B cell (primary cell): ENCODE data around the gene KIAA1614. TPM values are rescaled to one million over a fixed set of nuclear protein-coding genes. Genes with fewer than 3 reads are reported as not detected.

Experiments
- ATAC-seq: fragments of 200-7000 bp; cut with Tn5 transposase; one replicate; pipeline ENCODE4 v1.10.0; 2021; ENCODE audit warnings: low read depth, mild to moderate bottlenecking, moderate number of reproducible peaks, moderate library complexity
- CTCF ChIA-PET: fragments of 350-600 bp; sonication (Branson Sonifier 250); formaldehyde crosslinking; loops from one replicate; lab custom pipeline; 2021; ENCODE audit warnings: antibody characterized with exemption, inconsistent platforms; lab: Charles Lee
- POLR2A ChIA-PET: fragments of 350-600 bp; sonication (Branson Sonifier 250); formaldehyde crosslinking; loops from one replicate; lab custom pipeline; 2021; ENCODE audit warnings: antibody characterized with exemption; lab: Charles Lee
- DNase-seq: peaks from one replicate; pipeline ENCODE4 v3.0.0; 2013
- H2AFZ ChIP-seq: 2 replicates; pipeline ENCODE4 v1.6.1; 2012; ENCODE audit warnings: mild to moderate bottlenecking, low read depth, low read length; ENCODE audit not compliant: insufficient read depth, poor library complexity, severe bottlenecking
- H3K27ac ChIP-seq, 2 donors: 1 replicate in 1 of 2; 2 replicates in 1 of 2; pipeline ENCODE4 v1.5.1; 2012 to 2013; ENCODE audit warnings: low read length in 2 of 2, mild to moderate bottlenecking in 2 of 2, moderate library complexity in 1 of 2
- H3K27me3 ChIP-seq, 4 experiments: fragments of 200-600 bp in 1 of 4; sonication (generic) in 1 of 4; replicated peaks in 1 of 4; 1 replicate in 2 of 4; 2 replicates in 2 of 4; pipeline versions ENCODE4 v1.6.1 to v1.7.0; 2013 to 2016; ENCODE audit warnings: low read length in 3 of 4, mild to moderate bottlenecking in 2 of 4, mixed read lengths in 1 of 4, moderate library complexity in 1 of 4; ENCODE audit not compliant: insufficient read depth in 4 of 4, control insufficient read depth in 3 of 4; ENCODE audit errors: control extremely low read depth in 1 of 4
- H3K36me3 ChIP-seq, 2 experiments: replicated peaks in 1 of 2; 1 replicate in 1 of 2; 2 replicates in 1 of 2; pipeline versions ENCODE4 v1.6.1 to v1.7.1; 2013; ENCODE audit warnings: low read length in 1 of 2; ENCODE audit not compliant: insufficient read depth in 2 of 2, control insufficient read depth in 1 of 2; ENCODE audit errors: control extremely low read depth in 1 of 2, extremely low read depth in 1 of 2
- H3K4me1 ChIP-seq, 2 donors: fragments of 200-600 bp in 1 of 2; sonication (generic) in 1 of 2; 1 replicate in 1 of 2; 2 replicates in 1 of 2; pipeline versions ENCODE4 v1.5.1 to v1.6.1; 2013 to 2017; ENCODE audit warnings: low read length in 2 of 2; ENCODE audit not compliant: control insufficient read depth in 2 of 2, insufficient read depth in 2 of 2
- H3K4me2 ChIP-seq: replicated peaks from 2 replicates; pipeline ENCODE3; 2012; ENCODE audit warnings: mild to moderate bottlenecking, low read depth, low read length; ENCODE audit not compliant: poor library complexity, severe bottlenecking
- H3K4me3 ChIP-seq, 5 experiments: fragments of 200-600 bp in 1 of 5; sonication (generic) in 1 of 5; 1 replicate in 3 of 5; 2 replicates in 2 of 5; pipeline versions ENCODE4 v1.5.1 to v1.7.0; 2011 to 2016; ENCODE audit warnings: low read length in 4 of 5, mild to moderate bottlenecking in 4 of 5, low read depth in 2 of 5, control low read depth in 1 of 5, moderate library complexity in 1 of 5; ENCODE audit not compliant: insufficient read depth in 1 of 5; ENCODE audit errors: control extremely low read depth in 1 of 5, extremely low read depth in 1 of 5
- H3K79me2 ChIP-seq: fragments of 200-600 bp; sonication (generic); one replicate; pipeline ENCODE4 v1.6.0; 2016; ENCODE audit warnings: low read length; ENCODE audit not compliant: control insufficient read depth, insufficient read depth
- H3K9ac ChIP-seq: fragments of 200-600 bp; sonication (generic); 2 replicates; pipeline ENCODE4 v1.6.1; 2017; ENCODE audit warnings: mild to moderate bottlenecking, low read length, moderate library complexity
- H3K9me3 ChIP-seq, 3 donors: one replicate each; pipeline versions ENCODE4 v1.6.1 to v1.7.1; 2013; ENCODE audit warnings: low read length in 2 of 3; ENCODE audit not compliant: control insufficient read depth in 2 of 3, insufficient read depth in 1 of 3; ENCODE audit errors: control extremely low read depth in 1 of 3
- H4K20me1 ChIP-seq: 2 replicates; pipeline ENCODE4 v1.6.0; 2012; ENCODE audit warnings: mild to moderate bottlenecking, low read length; ENCODE audit not compliant: insufficient read depth, control insufficient read depth, poor library complexity, severe bottlenecking
- H3K27ac Mint-ChIP-seq: one replicate; pipeline ENCODE4 v1.8.0; 2021; ENCODE audit warnings: mixed read lengths
- H3K27me3 Mint-ChIP-seq: one replicate; pipeline ENCODE4 v1.8.0; 2021; ENCODE audit warnings: mixed read lengths
- H3K4me1 Mint-ChIP-seq: one replicate; pipeline ENCODE4 v1.8.0; 2021; ENCODE audit warnings: mixed read lengths
- H3K4me3 Mint-ChIP-seq: one replicate; pipeline ENCODE4 v1.8.0; 2021; ENCODE audit warnings: mixed read lengths
- H3K9me3 Mint-ChIP-seq: one replicate; pipeline ENCODE4 v1.8.0; 2022; ENCODE audit warnings: mixed read lengths; ENCODE audit not compliant: insufficient read depth
- CTCF ChIP-seq: fragments of 200-600 bp; IDR thresholded peaks from one replicate; pipeline ENCODE4 v1.8.0; 2022; ENCODE audit warnings: antibody characterized with exemption, mild to moderate bottlenecking
- EZH2 ChIP-seq: IDR thresholded peaks from 2 replicates; pipeline ENCODE4 v1.6.1; 2012; ENCODE audit warnings: borderline replicate concordance, low read depth, mild to moderate bottlenecking, moderate library complexity, low read length; ENCODE audit not compliant: insufficient read depth, poor library complexity, severe bottlenecking
- WGBS: methylation state at CpG from one replicate; pipeline ENCODE4 v1.1.5; 2013; ENCODE audit warnings: missing lambda C conversion rate; ENCODE audit not compliant: insufficient coverage; 5-methylcytosine and 5-hydroxymethylcytosine counted together
- intact Hi-C: fragments of 100-400 bp; cut with micrococcal nuclease; formaldehyde crosslinking; loops from one replicate; pipeline ENCODE4 v1.10.0; 2022
- polyA plus RNA-seq: library from polyadenylated mRNA; depleted of rRNA; stranded (reverse); fragments of >200 nt; gene quantifications from 2 replicates; pipeline ENCODE4 v1.2.3, GENCODE V29; 2012
- total RNA-seq, 2 donors: library from RNA; stranded (reverse); fragments of 120-200 nt in 1 of 2; gene quantifications; 1 replicate in 1 of 2; 2 replicates in 1 of 2; pipeline versions ENCODE4 v1.2.3 to v1.2.4, GENCODE V29; 2013 to 2022

Gene KIAA1614
- total and polyA plus RNA-seq, 2 donors (not counting 1 experiment from before 2014, with no cell fraction given), result 0.03 to 0.22 TPM

DNA sequence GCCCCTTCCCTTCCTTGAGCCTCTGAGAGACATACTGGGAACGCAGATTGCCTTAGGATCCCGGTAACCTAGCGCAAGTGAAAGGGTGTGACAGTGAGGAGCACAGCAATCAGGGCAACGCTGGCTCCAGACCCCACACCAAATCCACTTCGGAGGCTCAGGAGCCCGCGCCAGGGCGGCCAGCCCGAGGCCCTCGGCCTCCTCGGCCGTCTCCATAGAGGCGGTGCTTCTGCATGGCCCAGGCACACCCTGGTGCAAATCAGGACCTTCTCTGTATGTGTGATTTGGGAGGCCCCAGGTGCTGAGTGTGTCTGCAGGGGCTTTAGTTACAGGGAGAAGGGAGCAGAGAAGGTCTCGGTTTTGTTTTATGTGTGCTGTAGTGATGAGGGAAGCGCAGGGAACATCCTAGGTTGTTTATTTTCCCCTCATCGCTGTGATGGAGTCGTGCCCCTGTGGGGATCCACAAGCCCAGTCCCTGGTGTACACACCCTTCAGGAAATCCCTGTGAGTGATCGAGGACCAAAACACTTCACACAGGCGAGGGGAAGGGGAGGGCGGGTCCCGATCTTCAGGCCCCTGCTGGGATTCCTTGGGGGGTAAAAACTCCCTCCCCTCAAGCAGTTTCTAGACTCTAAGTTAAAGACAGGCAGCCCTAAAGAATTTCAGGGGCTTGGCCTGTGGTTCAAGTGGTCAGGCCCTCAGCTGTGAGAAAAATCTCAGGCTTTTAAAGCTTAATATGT lies 9.4 kb downstream of the KIAA1614 start:
- Histone ChIP-seq H2AFZ (no peak overlapping the region), H3K4me3 (no peak overlapping the region), H3K27ac (no peak overlapping the region), H3K4me1 (peaks cover 0 to 9% of the 10 kb centered on the region in 2 donors), H4K20me1 (no peaks in the 10 kb centered on the region), H3K9ac (no peak overlapping the region), H3K27me3 (peaks cover 0 to 15% (median 0%) of the 10 kb centered on the region in 4 experiments), H3K9me3 (peaks cover 0 to 12% (median 0%) of the 10 kb centered on the region in 3 donors), H3K79me2 (no peaks in the 10 kb centered on the region), H3K36me3 (no peaks in the 10 kb centered on the region), H3K4me2 (no peak overlapping the region)
- DNase-seq (no peak), ATAC-seq (no peak)
- Mint-ChIP-seq H3K4me1 (peaks cover 2% of the 10 kb centered on the region), H3K27ac (no peak overlapping the region), H3K27me3 (peaks cover 20% of the 10 kb centered on the region), H3K9me3 (no peaks in the 10 kb centered on the region), H3K4me3 (no peak overlapping the region)
- WGBS, result 67% methylated on average over 8 of the region's 21 CpGs
- POLR2A ChIA-PET, result no interaction called here
- intact Hi-C loops, result no loop called here
- CTCF ChIA-PET, result no interaction called here
- TF ChIP-seq EZH2 (no peak), CTCF (no peak)

DNA sequence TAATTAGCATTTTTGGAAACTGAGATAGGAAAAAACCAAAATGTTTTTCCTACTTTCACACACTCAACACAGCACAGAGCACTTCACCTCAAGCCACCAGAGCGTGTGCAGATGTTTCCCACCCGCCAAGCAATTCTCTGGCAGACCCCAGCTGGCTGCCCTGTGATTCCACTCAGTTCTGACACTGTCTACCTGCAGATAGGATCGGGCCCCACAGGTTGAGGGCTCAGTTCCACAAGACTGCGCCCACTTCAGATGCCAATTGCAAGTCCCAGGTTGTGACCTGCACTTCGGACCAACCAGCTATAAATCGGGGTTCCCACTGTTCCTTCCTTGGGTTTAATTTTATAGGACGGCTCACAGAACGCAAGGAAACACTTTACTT lies 9.9 kb downstream of the KIAA1614 start:
- Mint-ChIP-seq H3K4me3 (no peak overlapping the region), H3K27ac (no peak overlapping the region), H3K27me3 (peaks cover 22% of the 10 kb centered on the region), H3K9me3 (no peaks in the 10 kb centered on the region), H3K4me1 (peaks cover 2% of the 10 kb centered on the region)
- ChIA-PET POLR2A (no interaction called here), CTCF (no interaction called here)
- intact Hi-C loops, result no loop called here
- H3K9me3 ChIP-seq, result peaks cover 0 to 12% (median 0%) of the 10 kb centered on the region in 3 donors
- ATAC-seq (no peak), DNase-seq (no peak)
- no peaks in the 10 kb centered on the region for H4K20me1 ChIP-seq
- H3K4me2 ChIP-seq, result no peak overlapping the region
- TF ChIP-seq EZH2, result no peak
- TF ChIP-seq CTCF, result no peak
- no peak overlapping the region for H2AFZ ChIP-seq
- peaks cover 0 to 9% of the 10 kb centered on the region in 2 donors for H3K4me1 ChIP-seq
- no peak overlapping the region for H3K4me3 ChIP-seq
- H3K36me3 ChIP-seq, result no peaks in the 10 kb centered on the region
- H3K79me2 ChIP-seq, result no peaks in the 10 kb centered on the region
- H3K27ac ChIP-seq, result no peak overlapping the region
- no peak overlapping the region for H3K9ac ChIP-seq
- WGBS, result 74% methylated on average over 5 of the region's 8 CpGs
- H3K27me3 ChIP-seq, result peaks cover 0 to 15% (median 0%) of the 10 kb centered on the region in 4 experiments
